ENCODE results near the gene NELFB.

Gene NELFB

GRCh38 chr9:137317718-137318511 is 62.8 kb downstream of the NELFB start:
- Histone ChIP-seq H3K27ac (ENCODE audit: low read length) (no peak overlapping the region), H3K9me3 (ENCODE audit: control insufficient read depth, low read depth, low read length) (no peaks in the 10 kb centered on the region), H3K4me1 (ENCODE audit: control insufficient read depth, low read depth, low read length) (peaks cover 2% of the 10 kb centered on the region), H3K4me3 (ENCODE audit: low read length) (no peak overlapping the region), H3K36me3 (ENCODE audit: control insufficient read depth, low read depth, low read length) (no peaks in the 10 kb centered on the region), H3K9ac (ENCODE audit: low read length) (no peak overlapping the region), H3K27me3 (ENCODE audit: control insufficient read depth, insufficient read depth, low read length) (no peaks in the 10 kb centered on the region)

- Histone ChIP-seq H3K9ac (ENCODE audit: low read length) (no peak overlapping the region), H3K4me1 (ENCODE audit: control insufficient read depth, low read depth, low read length) (peaks cover 2% of the 10 kb centered on the region), H3K27ac (ENCODE audit: low read length) (no peak overlapping the region), H3K9me3 (ENCODE audit: control insufficient read depth, low read depth, low read length) (no peaks in the 10 kb centered on the region), H3K27me3 (ENCODE audit: control insufficient read depth, insufficient read depth, low read length) (no peaks in the 10 kb centered on the region), H3K4me3 (ENCODE audit: low read length) (no peak overlapping the region), H3K36me3 (ENCODE audit: control insufficient read depth, low read depth, low read length) (no peaks in the 10 kb centered on the region)
These were observed 63.5 kb downstream of the NELFB start for GRCh38 chr9:137318602-137319001.

GRCh38 chr9:137319011-137319738 is 64.0 kb downstream of the NELFB start:
- H3K4me1 ChIP-seq (ENCODE audit: control insufficient read depth, low read depth, low read length): peaks cover 2% of the 10 kb centered on the region
- H3K9me3 ChIP-seq (ENCODE audit: control insufficient read depth, low read depth, low read length): no peaks in the 10 kb centered on the region
- H3K27ac ChIP-seq (ENCODE audit: low read length): no peak overlapping the region
- H3K36me3 ChIP-seq (ENCODE audit: control insufficient read depth, low read depth, low read length): no peaks in the 10 kb centered on the region
- no peaks in the 10 kb centered on the region for H3K27me3 ChIP-seq (ENCODE audit: control insufficient read depth, insufficient read depth, low read length)
- H3K9ac ChIP-seq (ENCODE audit: low read length): no peak overlapping the region
- no peak overlapping the region for H3K4me3 ChIP-seq (ENCODE audit: low read length)

GRCh38 chr9:137319739-137320551 is 64.8 kb downstream of the NELFB start:
- Histone ChIP-seq H3K4me1 (ENCODE audit: control insufficient read depth, low read depth, low read length) (peaks cover 2% of the 10 kb centered on the region), H3K27ac (ENCODE audit: low read length) (no peak overlapping the region), H3K4me3 (ENCODE audit: low read length) (no peak overlapping the region), H3K36me3 (ENCODE audit: control insufficient read depth, low read depth, low read length) (no peaks in the 10 kb centered on the region), H3K9ac (ENCODE audit: low read length) (no peak overlapping the region), H3K9me3 (ENCODE audit: control insufficient read depth, low read depth, low read length) (no peaks in the 10 kb centered on the region), H3K27me3 (ENCODE audit: control insufficient read depth, insufficient read depth, low read length) (no peaks in the 10 kb centered on the region)

- H3K4me3 ChIP-seq (ENCODE audit: low read length): no peak overlapping the region
- H3K36me3 ChIP-seq (ENCODE audit: control insufficient read depth, low read depth, low read length): no peaks in the 10 kb centered on the region
- no peaks in the 10 kb centered on the region for H3K9me3 ChIP-seq (ENCODE audit: control insufficient read depth, low read depth, low read length)
- H3K27ac ChIP-seq (ENCODE audit: low read length): no peak overlapping the region
- no peaks in the 10 kb centered on the region for H3K27me3 ChIP-seq (ENCODE audit: control insufficient read depth, insufficient read depth, low read length)
- H3K9ac ChIP-seq (ENCODE audit: low read length): no peak overlapping the region
- no peaks in the 10 kb centered on the region for H3K4me1 ChIP-seq (ENCODE audit: control insufficient read depth, low read depth, low read length)
These were observed 65.6 kb downstream of the NELFB start for GRCh38 chr9:137320555-137321384.

- H3K4me1 ChIP-seq (ENCODE audit: control insufficient read depth, low read depth, low read length): no peaks in the 10 kb centered on the region
- H3K27me3 ChIP-seq (ENCODE audit: control insufficient read depth, insufficient read depth, low read length): no peaks in the 10 kb centered on the region
- no peaks in the 10 kb centered on the region for H3K36me3 ChIP-seq (ENCODE audit: control insufficient read depth, low read depth, low read length)
- no peak overlapping the region for H3K27ac ChIP-seq (ENCODE audit: low read length)
- no peak overlapping the region for H3K9ac ChIP-seq (ENCODE audit: low read length)
- no peaks in the 10 kb centered on the region for H3K9me3 ChIP-seq (ENCODE audit: control insufficient read depth, low read depth, low read length)
- no peak overlapping the region for H3K4me3 ChIP-seq (ENCODE audit: low read length)
These were observed 66.7 kb downstream of the NELFB start for GRCh38 chr9:137321726-137322361.
